Measurements from ENCODE around the gene TTC33. TPM values are rescaled to one million over a fixed set of nuclear protein-coding genes. Genes with fewer than 3 reads are reported as not detected.

The TTC33 gene
- polyA plus RNA-seq, 1 of the 3 experiments (the other 2 are of a cell fraction), result 2.2 TPM

- Histone ChIP-seq H3K4me1 (ENCODE audit: control insufficient read depth in 1 of 2, insufficient read depth in 2 of 2, low read depth in 1 of 2, low read length in 1 of 2) (no peaks in the 10 kb centered on the region), H3K9ac (no peak overlapping the region), H3K27ac (ENCODE audit: low read depth in 2 of 2, low read length in 1 of 2) (no peak overlapping the region), H3K9me3 (peaks cover 8% of the 10 kb centered on the region; the same call in 1 of the 2 replicates), H3K9me2 (no peaks in the 10 kb centered on the region), H3K79me2 (ENCODE audit: insufficient read depth) (peaks cover 12% of the 10 kb centered on the region), H3F3A (replicated peaks; ENCODE audit: insufficient read depth) (peaks cover 3% of the 10 kb centered on the region), H2AFZ (ENCODE audit: low read depth) (no peak overlapping the region), H3K4me2 (no peak overlapping the region), H3K36me3 (replicated peaks in 1 of 2; ENCODE audit: control insufficient read depth in 1 of 2, insufficient read depth in 2 of 2, low read length in 1 of 2) (peaks cover 22 to 46% of the 10 kb centered on the region in 2 experiments), H4K20me1 (ENCODE audit: insufficient read depth) (no peaks in the 10 kb centered on the region), H3K27me3 (ENCODE audit: insufficient read depth) (no peaks in the 10 kb centered on the region), H3K4me3 (ENCODE audit: low read depth in 2 of 2, low read length in 1 of 2) (no peak overlapping the region)
- no peak for TF ChIP-seq MEF2A (IDR thresholded peaks at IDR 0.05; ENCODE audit: borderline replicate concordance, low read depth)
- TF ChIP-seq TAF1 (IDR thresholded peaks at IDR 0.05; ENCODE audit: borderline replicate concordance, low read depth, low read length), result no peak
- no peak for TF ChIP-seq FOXM1 (IDR thresholded peaks at IDR 0.05; ENCODE audit: low read depth)
- no peak for TF ChIP-seq IRF3 (IDR thresholded peaks at IDR 0.05; ENCODE audit: low read depth, low read length)
- WGBS (ENCODE audit: low lambda C conversion rate), result 97% methylated on average over 2 of the region's 2 CpGs
- DNase-seq, result no peak
- CTCF ChIA-PET, result no interaction called here
- POLR2A ChIA-PET, result no interaction called here
Measured at GRCh38 chr5:40743771-40744170, 12.0 kb downstream of the TTC33 start.

GRCh38 chr5:40738502-40738901, 17.3 kb downstream of the TTC33 start:
- POLR2A ChIA-PET, result no interaction called here
- Histone ChIP-seq H2AFZ (ENCODE audit: low read depth) (no peak overlapping the region), H3K9ac (no peak overlapping the region), H3F3A (replicated peaks; ENCODE audit: insufficient read depth) (peaks cover 24% of the 10 kb centered on the region), H3K27me3 (ENCODE audit: insufficient read depth) (no peaks in the 10 kb centered on the region), H3K79me2 (ENCODE audit: insufficient read depth) (no peaks in the 10 kb centered on the region), H3K27ac (ENCODE audit: low read depth in 2 of 2, low read length in 1 of 2) (no peak overlapping the region), H3K4me2 (no peak overlapping the region), H3K36me3 (replicated peaks in 1 of 2; ENCODE audit: control insufficient read depth in 1 of 2, insufficient read depth in 2 of 2, low read length in 1 of 2) (peaks cover 12 to 40% of the 10 kb centered on the region in 2 experiments), H3K4me3 (ENCODE audit: low read depth in 2 of 2, low read length in 1 of 2) (no peak overlapping the region), H3K9me3 (peaks cover 8% of the 10 kb centered on the region; the same call in 1 of the 2 replicates), H3K4me1 (ENCODE audit: control insufficient read depth in 1 of 2, insufficient read depth in 2 of 2, low read depth in 1 of 2, low read length in 1 of 2) (peaks cover 0 to 20% of the 10 kb centered on the region in 2 experiments; a peak in 1 of 4 replicates), H4K20me1 (ENCODE audit: insufficient read depth) (no peaks in the 10 kb centered on the region), H3K9me2 (no peaks in the 10 kb centered on the region)
- no peak for DNase-seq
- CTCF ChIA-PET, result interaction anchor here (0.7 kb wide), 1 partner anchor 9 kb away, joined by 3 read pairs; no protein-coding TSS in a partner anchor
- TF ChIP-seq ZBTB33 (IDR thresholded peaks at IDR 0.05; ENCODE audit: borderline replicate concordance, low read depth) (no peak), USF2 (IDR thresholded peaks at IDR 0.05; ENCODE audit: borderline replicate concordance, low read depth, low read length) (no peak), GABPA (IDR thresholded peaks at IDR 0.05; ENCODE audit: low read depth) (no peak), FOXM1 (IDR thresholded peaks at IDR 0.05; ENCODE audit: low read depth) (no peak), JUND (IDR thresholded peaks at IDR 0.05) (no peak), FOXJ3 (CRISPR knock-in tag; IDR thresholded peaks at IDR 0.05) (no peak), YY1 (IDR thresholded peaks at IDR 0.05; ENCODE audit: low read depth) (no peak), RXRA (IDR thresholded peaks at IDR 0.05; ENCODE audit: borderline replicate concordance, low read depth) (no peak), MXI1 (IDR thresholded peaks at IDR 0.05; ENCODE audit: low read depth, low read length) (no peak), MAX (IDR thresholded peaks at IDR 0.05; ENCODE audit: low read depth) (no peak)

All from SK-N-SH (cell line).